Esophagus muscularis mucosa (tissue), 4 donors: ENCODE measurements around the gene GSTO2. TPM values are rescaled to one million over a fixed set of nuclear protein-coding genes. Genes with fewer than 3 reads are reported as not detected.

Source experiments
- DNase-seq: peaks from one replicate; pipeline ENCODE4 v3.0.0-alpha.2; 2017; ENCODE audit errors: extremely low spot score
- H3K27ac ChIP-seq, 4 donors: fragments of 200-600 bp; sonication (generic); replicated peaks in 1 of 4; 1 replicate in 3 of 4; 2 replicates in 1 of 4; pipeline ENCODE4 v1.5.1; 2016 to 2019; ENCODE audit warnings: mild to moderate bottlenecking in 1 of 4
- H3K27me3 ChIP-seq, 4 donors: fragments of 200-600 bp; sonication (generic); one replicate each; pipeline versions ENCODE4 v1.5.1 to v1.6.0; 2016 to 2019
- H3K36me3 ChIP-seq, 4 donors: fragments of 200-600 bp; sonication (generic); one replicate each; pipeline ENCODE4 v1.5.1; 2016 to 2019
- H3K4me1 ChIP-seq, 4 donors: fragments of 200-600 bp; sonication (generic); one replicate each; pipeline ENCODE4 v1.5.1; 2016 to 2019
- H3K4me3 ChIP-seq, 4 donors: fragments of 200-600 bp; sonication (generic); 1 replicate in 2 of 4; 2 replicates in 2 of 4; pipeline ENCODE4 v1.5.1; 2016 to 2019; ENCODE audit warnings: mild to moderate bottlenecking in 4 of 4, moderate library complexity in 1 of 4
- H3K9me3 ChIP-seq, 4 donors: fragments of 200-600 bp; sonication (generic); 1 replicate in 3 of 4; 2 replicates in 1 of 4; pipeline ENCODE4 v1.5.1; 2016 to 2019
- EP300 ChIP-seq: sonication (generic); formaldehyde crosslinking; IDR thresholded peaks from one replicate; pipeline ENCODE4 v1.6.1; 2017; ENCODE audit warnings: antibody characterized with exemption
- POLR2A ChIP-seq: fragments of 450-650 bp; IDR thresholded peaks from one replicate; pipeline ENCODE4 v1.6.1; 2017; ENCODE audit warnings: antibody characterized with exemption, moderate library complexity, mild to moderate bottlenecking, low read depth
- POLR2AphosphoS5 ChIP-seq, 2 donors: sonication (generic); formaldehyde crosslinking; IDR thresholded peaks; one replicate each; pipeline ENCODE4 v1.6.1; 2017; ENCODE audit warnings: antibody characterized with exemption in 2 of 2
- WGBS: methylation state at CpG from one replicate; pipeline ENCODE4 v1.1.5; 2018; 5-methylcytosine and 5-hydroxymethylcytosine counted together
- intact Hi-C: fragments of 100-400 bp; cut with DNase I; formaldehyde crosslinking; loops from one replicate; pipeline ENCODE4 v1.15.1; 2023
- total RNA-seq, 4 donors: library from RNA; depleted of rRNA; stranded (reverse); fragments of >200 nt; gene quantifications; one replicate each; pipeline versions ENCODE4 v1.1.0 to v1.2.1, GENCODE V29; 2016
- TF ChIP-seq, protein P1 (sequence below), 3 experiments: fragments of 200-600 bp in 2 of 3; fragments of 450-650 bp in 1 of 3; sonication (generic) in 2 of 3; IDR thresholded peaks; one replicate each; pipeline ENCODE4 v1.5.1; 2017 to 2019; ENCODE audit warnings: antibody characterized with exemption in 3 of 3, mild to moderate bottlenecking in 2 of 3, moderate library complexity in 1 of 3

The GSTO2 gene
- total RNA-seq, 4 donors from 2014 or later, result 0.42 to 0.99 (median 0.63) TPM

DNA sequence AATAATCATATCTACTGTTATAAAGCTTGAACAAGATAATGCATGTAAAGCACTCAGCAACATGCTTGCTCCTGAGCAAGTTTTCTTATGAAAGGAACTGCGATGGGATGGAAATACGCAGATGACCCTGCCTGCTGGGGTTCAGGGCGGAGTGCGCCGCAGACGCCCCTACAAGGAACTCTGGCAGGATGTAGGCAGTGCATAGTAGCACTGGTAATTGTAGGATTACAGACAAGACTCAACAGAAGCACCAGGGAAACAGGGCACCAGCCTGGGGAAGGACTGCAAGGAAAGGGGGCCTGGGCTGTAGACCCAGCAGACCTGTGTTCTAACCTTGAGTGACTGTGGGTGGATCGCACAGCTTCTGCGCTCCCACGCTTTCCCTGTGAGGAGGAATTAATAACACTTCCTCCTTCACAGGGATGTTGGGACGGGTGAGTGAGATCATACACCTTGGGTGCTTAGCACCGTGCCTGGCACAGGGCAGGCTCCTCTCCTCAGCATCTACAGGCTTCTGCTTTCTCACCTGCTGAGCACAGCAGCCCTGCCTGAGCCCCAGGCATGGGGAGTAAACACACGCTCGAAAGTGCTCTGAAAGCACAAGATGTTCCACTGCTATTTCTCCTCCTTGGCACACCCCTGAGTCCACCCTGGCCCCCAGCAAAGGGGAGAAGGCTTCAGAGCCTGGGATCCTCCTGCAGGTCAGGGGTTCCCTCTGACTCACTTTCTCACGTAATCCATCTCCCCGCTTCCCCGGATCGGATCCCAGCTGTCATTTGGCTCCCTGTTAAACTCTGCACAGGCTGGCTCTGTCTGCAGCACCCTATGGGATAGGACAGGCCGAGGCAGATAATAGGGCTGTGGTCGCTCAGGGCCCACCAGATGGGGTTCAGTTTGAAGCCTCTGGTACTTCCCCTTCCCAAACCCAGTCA is 50.1 kb downstream of the GSTO2 start:
- Histone ChIP-seq H3K9me3 (no peaks in the 10 kb centered on the region), H3K27me3 (no peaks in the 10 kb centered on the region), H3K36me3 (peaks cover 16 to 34% (median 18%) of the 10 kb centered on the region in 4 donors), H3K27ac (peak overlapping the region; percentile 74 to 99 (median 82)), H3K4me3 (peak overlapping the region in 2 of 4 donors; percentile 3 to 19), H3K4me1 (peaks cover 81 to 90% (median 84%) of the 10 kb centered on the region in 4 donors)
- intact Hi-C loops, result no loop called here
- TF ChIP-seq POLR2AphosphoS5 (IDR thresholded peaks at IDR 0.05) (peak; percentile 92 to 97), EP300 (peak; percentile 88), POLR2A (no peak)
- TF ChIP-seq, protein P1, sequence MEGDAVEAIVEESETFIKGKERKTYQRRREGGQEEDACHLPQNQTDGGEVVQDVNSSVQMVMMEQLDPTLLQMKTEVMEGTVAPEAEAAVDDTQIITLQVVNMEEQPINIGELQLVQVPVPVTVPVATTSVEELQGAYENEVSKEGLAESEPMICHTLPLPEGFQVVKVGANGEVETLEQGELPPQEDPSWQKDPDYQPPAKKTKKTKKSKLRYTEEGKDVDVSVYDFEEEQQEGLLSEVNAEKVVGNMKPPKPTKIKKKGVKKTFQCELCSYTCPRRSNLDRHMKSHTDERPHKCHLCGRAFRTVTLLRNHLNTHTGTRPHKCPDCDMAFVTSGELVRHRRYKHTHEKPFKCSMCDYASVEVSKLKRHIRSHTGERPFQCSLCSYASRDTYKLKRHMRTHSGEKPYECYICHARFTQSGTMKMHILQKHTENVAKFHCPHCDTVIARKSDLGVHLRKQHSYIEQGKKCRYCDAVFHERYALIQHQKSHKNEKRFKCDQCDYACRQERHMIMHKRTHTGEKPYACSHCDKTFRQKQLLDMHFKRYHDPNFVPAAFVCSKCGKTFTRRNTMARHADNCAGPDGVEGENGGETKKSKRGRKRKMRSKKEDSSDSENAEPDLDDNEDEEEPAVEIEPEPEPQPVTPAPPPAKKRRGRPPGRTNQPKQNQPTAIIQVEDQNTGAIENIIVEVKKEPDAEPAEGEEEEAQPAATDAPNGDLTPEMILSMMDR (IDR thresholded peaks at IDR 0.05), result peak in 1 of 3 experiments; percentile 8
- DNase-seq, result no peak
- 75% methylated on average over 9 of the region's 19 CpGs for WGBS

DNA sequence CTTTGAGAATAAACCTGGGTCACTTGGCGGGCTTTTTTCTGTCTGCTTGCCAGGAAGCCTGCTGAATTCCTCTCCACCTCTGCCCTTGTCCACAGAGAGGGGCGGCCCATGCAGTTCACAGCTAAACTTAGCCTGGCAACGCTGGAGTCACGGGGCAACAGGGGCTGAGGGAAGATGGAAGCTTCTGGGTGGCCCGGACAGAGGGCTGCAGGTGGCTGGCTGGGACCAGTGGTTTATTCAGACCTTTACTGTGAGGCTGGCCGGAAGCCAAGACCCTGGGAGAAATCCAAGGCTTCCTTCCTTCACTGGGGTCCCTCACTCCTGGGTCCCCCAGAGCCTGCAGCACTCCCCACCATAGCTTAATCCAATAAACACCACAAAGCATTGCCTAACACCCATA is 52.2 kb downstream of the GSTO2 start:
- Histone ChIP-seq H3K4me1 (peaks cover 100% of the 10 kb centered on the region in 4 donors), H3K27ac (peak overlapping the region; percentile 74 to 99 (median 82)), H3K4me3 (no peak overlapping the region), H3K9me3 (no peaks in the 10 kb centered on the region), H3K27me3 (no peaks in the 10 kb centered on the region), H3K36me3 (peaks cover 0 to 18% (median 2%) of the 10 kb centered on the region in 4 donors)
- no peak for TF ChIP-seq POLR2AphosphoS5 (IDR thresholded peaks at IDR 0.05)
- TF ChIP-seq POLR2A, result no peak
- no peak for TF ChIP-seq EP300
- TF ChIP-seq, protein P1 (IDR thresholded peaks at IDR 0.05), result no peak
- no peak for DNase-seq
- intact Hi-C loops, result no loop called here
- WGBS, result 64% methylated on average over 3 of the region's 6 CpGs

DNA sequence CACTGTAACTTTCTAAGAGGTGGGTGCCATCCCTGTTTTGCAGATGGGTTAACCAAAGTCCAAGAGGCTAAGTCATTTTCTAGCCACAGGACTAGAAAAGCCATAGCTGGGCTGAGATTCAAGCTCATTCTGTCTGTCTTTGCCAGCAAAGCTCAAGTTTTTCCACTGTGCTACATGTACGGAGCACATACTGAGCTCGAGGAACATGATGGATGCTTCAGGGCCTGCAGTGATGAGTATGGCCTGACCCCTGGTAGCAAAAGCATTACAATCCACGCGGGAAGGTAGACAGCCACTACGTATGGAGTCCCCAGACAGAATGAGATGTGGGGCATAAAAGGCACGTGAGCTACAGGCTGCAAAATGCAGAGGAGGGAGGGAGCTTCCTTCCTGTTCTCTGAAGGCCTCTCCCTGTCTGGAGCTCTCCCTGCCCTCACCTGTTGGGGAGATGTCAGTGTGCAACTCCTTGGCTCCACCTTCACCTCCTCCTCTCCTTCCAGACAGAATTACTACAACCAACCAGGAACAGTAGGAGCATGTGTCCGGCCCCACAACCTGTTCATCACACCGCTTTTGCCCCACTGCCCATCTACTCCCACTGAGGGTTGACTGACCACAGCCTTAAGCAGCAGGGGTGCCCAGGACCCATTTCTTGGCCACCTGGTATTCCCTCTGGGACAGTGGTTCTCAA is 52.9 kb downstream of the GSTO2 start:
- DNase-seq, result no peak
- H3K27ac ChIP-seq, result peak overlapping the region; percentile 74 to 99 (median 82)
- no peak for TF ChIP-seq EP300
- TF ChIP-seq POLR2AphosphoS5 (IDR thresholded peaks at IDR 0.05), result peak in 1 of 2 donors; percentile 63

DNA sequence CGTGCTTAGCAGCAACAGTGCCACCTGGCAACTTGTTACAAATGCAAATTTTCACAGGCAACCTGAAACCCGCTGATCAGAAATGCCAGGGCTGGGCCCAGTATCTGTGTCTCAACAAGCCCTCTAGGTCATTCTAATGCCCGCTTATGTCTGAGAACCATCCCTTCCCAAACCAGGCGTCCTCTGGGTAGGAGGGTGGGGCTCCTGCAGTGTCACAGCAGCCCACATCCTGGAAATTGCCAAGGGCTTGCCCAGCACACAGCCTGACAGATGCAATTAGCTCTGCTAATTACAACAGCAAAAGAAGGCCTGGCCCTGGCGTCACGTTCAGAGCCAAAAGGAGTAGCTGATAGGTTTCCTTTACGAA is 53.4 kb downstream of the GSTO2 start:
- Histone ChIP-seq H3K4me3 (no peak overlapping the region), H3K36me3 (peaks cover 0 to 14% (median 2%) of the 10 kb centered on the region in 4 donors), H3K4me1 (peaks cover 100% of the 10 kb centered on the region in 4 donors), H3K9me3 (no peaks in the 10 kb centered on the region), H3K27me3 (no peaks in the 10 kb centered on the region), H3K27ac (peak overlapping the region; percentile 74 to 99 (median 82))
- intact Hi-C loops, result no loop called here
- TF ChIP-seq, protein P1 (IDR thresholded peaks at IDR 0.05), result no peak
- TF ChIP-seq EP300 (no peak), POLR2AphosphoS5 (IDR thresholded peaks at IDR 0.05) (peak; percentile 16 to 40)
- DNase-seq, result no peak
- 72% methylated on average over 7 of the region's 7 CpGs for WGBS

More for the DNA sequence above, 52.9 kb downstream of the GSTO2 start:
- Histone ChIP-seq H3K9me3 (no peaks in the 10 kb centered on the region), H3K36me3 (peaks cover 0 to 14% (median 2%) of the 10 kb centered on the region in 4 donors), H3K27me3 (no peaks in the 10 kb centered on the region), H3K4me1 (peaks cover 100% of the 10 kb centered on the region in 4 donors), H3K4me3 (no peak overlapping the region)
- WGBS, result 35% methylated on average over 8 of the region's 8 CpGs
- intact Hi-C loops, result no loop called here

DNA sequence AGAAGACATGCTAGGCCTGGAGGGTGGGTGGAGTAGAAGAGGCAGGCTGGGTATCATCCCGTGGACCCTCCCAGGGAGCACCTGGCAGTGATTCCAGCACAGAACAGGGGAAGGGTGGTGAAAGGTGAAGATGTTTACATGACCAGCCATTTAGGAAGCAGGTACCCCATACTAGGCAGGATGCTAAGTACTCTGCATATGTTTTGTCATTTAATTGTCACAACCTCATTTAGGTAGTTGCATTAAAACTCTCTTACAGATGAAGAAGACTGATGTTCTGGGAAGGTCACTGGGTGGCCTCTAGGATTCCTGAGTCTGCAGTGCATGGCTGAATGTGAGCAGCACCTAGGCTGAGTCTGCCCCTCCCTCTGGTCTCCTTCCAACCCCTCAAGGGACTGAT is 54.1 kb downstream of the GSTO2 start:
- Histone ChIP-seq H3K27ac (peak overlapping the region; percentile 74 to 99 (median 82)), H3K9me3 (no peaks in the 10 kb centered on the region), H3K27me3 (no peaks in the 10 kb centered on the region), H3K36me3 (peaks cover 0 to 11% (median 2%) of the 10 kb centered on the region in 4 donors), H3K4me3 (no peak overlapping the region), H3K4me1 (peaks cover 100% of the 10 kb centered on the region in 4 donors)
- intact Hi-C loops, result no loop called here
- 86% methylated on average over 1 of the region's 1 CpG for WGBS
- DNase-seq, result no peak
- TF ChIP-seq POLR2AphosphoS5 (IDR thresholded peaks at IDR 0.05) (no peak), POLR2A (no peak), EP300 (no peak)
- TF ChIP-seq, protein P1 (IDR thresholded peaks at IDR 0.05), result no peak
